Measurements from ENCODE around the gene GABRB3.

Gene GABRB3

GRCh38 chr15:26665957-26666791 is 106.7 kb downstream of the GABRB3 start:
- H3K4me1 ChIP-seq = peaks cover 6% of the 10 kb centered on the region
- H3K9me3 ChIP-seq (ENCODE audit: control insufficient read depth, low read length) = no peaks in the 10 kb centered on the region
- no peak overlapping the region for H3K4me2 ChIP-seq (ENCODE audit: low read length)
- H2AFZ ChIP-seq = no peak overlapping the region
- H3K27ac ChIP-seq = no peak overlapping the region
- H3K9ac ChIP-seq = no peak overlapping the region
- no peak overlapping the region for H3K4me3 ChIP-seq (ENCODE audit: low read depth, low read length)
- TF ChIP-seq CTCF (IDR thresholded peaks at IDR 0.05) = no peak
- no peaks in the 10 kb centered on the region for H3K27me3 ChIP-seq (ENCODE audit: control insufficient read depth, insufficient read depth, low read length)
- H3K79me2 ChIP-seq = no peaks in the 10 kb centered on the region
- no peaks in the 10 kb centered on the region for H3K36me3 ChIP-seq (ENCODE audit: control insufficient read depth, insufficient read depth, low read length)

- no peak overlapping the region for H3K4me2 ChIP-seq (ENCODE audit: low read length)
- no peaks in the 10 kb centered on the region for H3K36me3 ChIP-seq (ENCODE audit: control insufficient read depth, insufficient read depth, low read length)
- H3K79me2 ChIP-seq = no peaks in the 10 kb centered on the region
- no peaks in the 10 kb centered on the region for H3K27me3 ChIP-seq (ENCODE audit: control insufficient read depth, insufficient read depth, low read length)
- TF ChIP-seq CTCF (IDR thresholded peaks at IDR 0.05) = no peak
- H3K9ac ChIP-seq = no peak overlapping the region
- H3K4me3 ChIP-seq (ENCODE audit: low read depth, low read length) = no peak overlapping the region
- no peaks in the 10 kb centered on the region for H3K9me3 ChIP-seq (ENCODE audit: control insufficient read depth, low read length)
- H2AFZ ChIP-seq = no peak overlapping the region
- H3K27ac ChIP-seq = no peak overlapping the region
- H3K4me1 ChIP-seq = peaks cover 6% of the 10 kb centered on the region
Measured at GRCh38 chr15:26662283-26662682, 110.6 kb downstream of the GABRB3 start.

GRCh38 chr15:26661748-26662147 is 111.1 kb downstream of the GABRB3 start:
- Histone ChIP-seq H3K36me3 (ENCODE audit: control insufficient read depth, insufficient read depth, low read length) (no peaks in the 10 kb centered on the region), H3K79me2 (no peaks in the 10 kb centered on the region), H3K27ac (no peak overlapping the region), H3K4me2 (ENCODE audit: low read length) (no peak overlapping the region), H2AFZ (no peak overlapping the region), H3K4me1 (peaks cover 5% of the 10 kb centered on the region), H3K4me3 (ENCODE audit: low read depth, low read length) (no peak overlapping the region), H3K9me3 (ENCODE audit: control insufficient read depth, low read length) (no peaks in the 10 kb centered on the region), H3K27me3 (ENCODE audit: control insufficient read depth, insufficient read depth, low read length) (no peaks in the 10 kb centered on the region), H3K9ac (no peak overlapping the region)
- no peak for TF ChIP-seq CTCF (IDR thresholded peaks at IDR 0.05)

GRCh38 chr15:26661107-26661506 is 111.8 kb downstream of the GABRB3 start:
- no peaks in the 10 kb centered on the region for H3K79me2 ChIP-seq
- H3K36me3 ChIP-seq (ENCODE audit: control insufficient read depth, insufficient read depth, low read length) = no peaks in the 10 kb centered on the region
- H3K4me1 ChIP-seq = no peaks in the 10 kb centered on the region
- TF ChIP-seq CTCF (IDR thresholded peaks at IDR 0.05) = no peak
- H3K4me3 ChIP-seq (ENCODE audit: low read depth, low read length) = no peak overlapping the region
- no peak overlapping the region for H3K4me2 ChIP-seq (ENCODE audit: low read length)
- no peaks in the 10 kb centered on the region for H3K27me3 ChIP-seq (ENCODE audit: control insufficient read depth, insufficient read depth, low read length)
- H3K9me3 ChIP-seq (ENCODE audit: control insufficient read depth, low read length) = no peaks in the 10 kb centered on the region
- H2AFZ ChIP-seq = no peak overlapping the region
- no peak overlapping the region for H3K27ac ChIP-seq
- H3K9ac ChIP-seq = no peak overlapping the region

- no peak overlapping the region for H3K27ac ChIP-seq
- TF ChIP-seq CTCF (IDR thresholded peaks at IDR 0.05) = no peak
- no peaks in the 10 kb centered on the region for H3K79me2 ChIP-seq
- H3K27me3 ChIP-seq (ENCODE audit: control insufficient read depth, insufficient read depth, low read length) = no peaks in the 10 kb centered on the region
- no peak overlapping the region for H2AFZ ChIP-seq
- H3K4me1 ChIP-seq = no peaks in the 10 kb centered on the region
- H3K9me3 ChIP-seq (ENCODE audit: control insufficient read depth, low read length) = no peaks in the 10 kb centered on the region
- H3K4me3 ChIP-seq (ENCODE audit: low read depth, low read length) = no peak overlapping the region
- no peaks in the 10 kb centered on the region for H3K36me3 ChIP-seq (ENCODE audit: control insufficient read depth, insufficient read depth, low read length)
- no peak overlapping the region for H3K9ac ChIP-seq
- H3K4me2 ChIP-seq (ENCODE audit: low read length) = no peak overlapping the region
Measured at GRCh38 chr15:26660241-26660640, 112.6 kb downstream of the GABRB3 start.
